ENCODE measurements around the gene MYLK4.
"Not testable (repeated sequence)": the region's sequence is repeated elsewhere in the genome, so short reads cannot be mapped to it uniquely, and the experiment has no call there.

MYLK4 gene

GRCh38 chr6:2763345-2763841, 12.7 kb upstream of the MYLK4 start:
- no peak overlapping the region for H3K27ac ChIP-seq
- TF ChIP-seq CTCF (conservative IDR thresholded peaks at IDR 0.05), result no peak

- not testable (repeated sequence) for H3K27ac ChIP-seq
Observed at GRCh38 chr6:2762868-2763267, 12.1 kb upstream of the MYLK4 start.

GRCh38 chr6:2760882-2761842, 10.4 kb upstream of the MYLK4 start:
- TF ChIP-seq CTCF (conservative IDR thresholded peaks at IDR 0.05), result peak; percentile 51
- H3K27ac ChIP-seq, result no peak overlapping the region

- H3K27ac ChIP-seq, result no peak overlapping the region
- TF ChIP-seq CTCF (conservative IDR thresholded peaks at IDR 0.05), result no peak
Observed at GRCh38 chr6:2758980-2759379, 8.3 kb upstream of the MYLK4 start.

GRCh38 chr6:2756687-2757224, 6.0 kb upstream of the MYLK4 start:
- no peak for TF ChIP-seq CTCF (conservative IDR thresholded peaks at IDR 0.05)
- H3K27ac ChIP-seq, result no peak overlapping the region

GRCh38 chr6:2756241-2756640, 5.5 kb upstream of the MYLK4 start:
- H3K27ac ChIP-seq, result no peak overlapping the region

GRCh38 chr6:2755456-2755855, 4.7 kb upstream of the MYLK4 start:
- no peak for TF ChIP-seq CTCF (conservative IDR thresholded peaks at IDR 0.05)
- no peak overlapping the region for H3K27ac ChIP-seq

More at GRCh38 chr6:2756241-2756640, 5.5 kb upstream of the MYLK4 start:
- no peak for TF ChIP-seq CTCF (conservative IDR thresholded peaks at IDR 0.05)

GRCh38 chr6:2754911-2755310, 4.2 kb upstream of the MYLK4 start:
- no peak overlapping the region for H3K27ac ChIP-seq
- no peak for TF ChIP-seq CTCF (conservative IDR thresholded peaks at IDR 0.05)
